Measurements from ENCODE around the gene SLC24A4. TPM values are rescaled to one million over a fixed set of nuclear protein-coding genes. Genes with fewer than 3 reads are reported as not detected.

Gene SLC24A4
- polyA plus RNA-seq, 1 donor (not counting 4 experiments of a cell fraction or from before 2014, with no cell fraction given): 0.10 TPM

- DNase-seq (ENCODE audit: low read depth, low spot score) (no peak), FAIRE-seq (no peak)
- H3K9ac ChIP-seq (ENCODE audit: control insufficient read depth, extremely low read depth, insufficient read depth, low read length): no peak overlapping the region
Measured at GRCh38 chr14:92466059-92466458, 143.1 kb downstream of the SLC24A4 start.

GRCh38 chr14:92469515-92469914 lies 146.6 kb downstream of the SLC24A4 start:
- Histone ChIP-seq H3K9me1 (ENCODE audit: control insufficient read depth, extremely low read depth, insufficient read depth, low read length) (no peaks in the 10 kb centered on the region), H3K27ac (ENCODE audit: control insufficient read depth, insufficient read depth, low read length) (peak overlapping the region; percentile 51), H2AFZ (ENCODE audit: control insufficient read depth, low read length) (no peak overlapping the region), H3K36me3 (ENCODE audit: control insufficient read depth in 2 of 2, extremely low read depth in 1 of 2, insufficient read depth in 2 of 2, low read length in 2 of 2) (no peaks in the 10 kb centered on the region), H3K9ac (ENCODE audit: control insufficient read depth, extremely low read depth, insufficient read depth, low read length) (no peak overlapping the region), H3K27me3 (ENCODE audit: control insufficient read depth, extremely low read depth, insufficient read depth, low read length) (no peaks in the 10 kb centered on the region), H4K20me1 (ENCODE audit: control insufficient read depth, extremely low read depth, insufficient read depth, low read length) (no peaks in the 10 kb centered on the region), H3K4me3 (ENCODE audit: control insufficient read depth in 2 of 3, extremely low read depth in 1 of 3, insufficient read depth in 2 of 3, low read depth in 1 of 3, low read length in 3 of 3) (no peak overlapping the region), H3K79me2 (ENCODE audit: control insufficient read depth, insufficient read depth, low read length) (no peaks in the 10 kb centered on the region), H3K4me1 (ENCODE audit: control insufficient read depth, extremely low read depth, insufficient read depth, low read length) (peaks cover 41% of the 10 kb centered on the region), H3K9me3 (ENCODE audit: control insufficient read depth, low read depth, low read length) (peaks cover 7% of the 10 kb centered on the region), H3K4me2 (ENCODE audit: control insufficient read depth, extremely low read depth, insufficient read depth, low read depth, low read length) (no peak overlapping the region)
- FAIRE-seq (no peak), DNase-seq (ENCODE audit: low read depth, low spot score) (no peak)
- TF ChIP-seq CTCF (optimal IDR thresholded peaks at IDR 0.05 in 1 of 3, IDR thresholded peaks at IDR 0.05 in 1 of 3, conservative IDR thresholded peaks at IDR 0.05 in 1 of 3; ENCODE audit: extremely low read depth in 1 of 3, insufficient read depth in 2 of 3, low read length in 3 of 3) (no peak), EZH2 (IDR thresholded peaks at IDR 0.05; ENCODE audit: low read length) (no peak)
- dilution Hi-C loops (cut with MboI; ENCODE audit: extremely low pct_ligation_motif_present, low sequenced_read_pairs): no loop called here

More at GRCh38 chr14:92466059-92466458, 143.1 kb downstream of the SLC24A4 start:
- Histone ChIP-seq H3K4me3 (ENCODE audit: control insufficient read depth in 2 of 3, extremely low read depth in 1 of 3, insufficient read depth in 2 of 3, low read depth in 1 of 3, low read length in 3 of 3) (no peak overlapping the region), H3K4me2 (ENCODE audit: control insufficient read depth, extremely low read depth, insufficient read depth, low read depth, low read length) (no peak overlapping the region), H3K9me3 (ENCODE audit: control insufficient read depth, low read depth, low read length) (peaks cover 7% of the 10 kb centered on the region), H2AFZ (ENCODE audit: control insufficient read depth, low read length) (no peak overlapping the region), H3K27ac (ENCODE audit: control insufficient read depth, insufficient read depth, low read length) (no peak overlapping the region), H3K36me3 (ENCODE audit: control insufficient read depth in 2 of 2, extremely low read depth in 1 of 2, insufficient read depth in 2 of 2, low read length in 2 of 2) (no peaks in the 10 kb centered on the region), H3K9me1 (ENCODE audit: control insufficient read depth, extremely low read depth, insufficient read depth, low read length) (no peaks in the 10 kb centered on the region), H4K20me1 (ENCODE audit: control insufficient read depth, extremely low read depth, insufficient read depth, low read length) (no peaks in the 10 kb centered on the region), H3K4me1 (ENCODE audit: control insufficient read depth, extremely low read depth, insufficient read depth, low read length) (peaks cover 14% of the 10 kb centered on the region), H3K27me3 (ENCODE audit: control insufficient read depth, extremely low read depth, insufficient read depth, low read length) (no peaks in the 10 kb centered on the region), H3K79me2 (ENCODE audit: control insufficient read depth, insufficient read depth, low read length) (no peaks in the 10 kb centered on the region)
- dilution Hi-C loops (cut with MboI; ENCODE audit: extremely low pct_ligation_motif_present, low sequenced_read_pairs): no loop called here
- no peak for TF ChIP-seq CTCF (optimal IDR thresholded peaks at IDR 0.05 in 1 of 3, IDR thresholded peaks at IDR 0.05 in 1 of 3, conservative IDR thresholded peaks at IDR 0.05 in 1 of 3; ENCODE audit: extremely low read depth in 1 of 3, insufficient read depth in 2 of 3, low read length in 3 of 3)
